SK-N-MC (cell line): ENCODE results near the gene LCP2.

ENCODE experiments used
- EZH2 ChIP-seq: fragments of 200-600 bp; sonication (generic); IDR thresholded peaks from one replicate; pipeline ENCODE4 v1.6.1; 2017; ENCODE audit warnings: antibody characterized with exemption
- POLR2AphosphoS5 ChIP-seq: IDR thresholded peaks from 2 replicates; pipeline ENCODE4 v1.6.1; 2012; ENCODE audit warnings: mild to moderate bottlenecking, low read depth, low read length, borderline replicate concordance

DNA sequence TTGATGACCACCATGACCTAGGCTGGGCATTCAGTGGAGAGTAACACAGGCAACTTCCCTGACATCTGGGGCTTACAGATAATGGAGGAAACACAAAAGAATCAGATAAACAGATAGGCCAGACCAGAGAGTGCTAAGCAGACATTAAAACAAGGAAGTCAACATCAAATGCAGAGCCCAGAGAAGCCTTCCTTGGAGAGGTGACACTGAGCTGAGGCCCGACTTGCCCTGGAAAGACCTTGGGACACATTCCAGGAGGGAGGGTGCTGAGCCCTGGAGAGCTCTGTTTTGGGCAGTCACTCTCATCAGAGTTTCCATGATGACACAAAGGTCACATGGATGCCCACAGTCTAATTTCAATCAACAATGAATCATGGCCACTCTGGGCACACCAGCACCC is 96.7 kb downstream of the LCP2 start:
- TF ChIP-seq EZH2 = no peak
- TF ChIP-seq POLR2AphosphoS5 = no peak
